ENCODE results near the gene TRPV3.
A peak's percentile ranks its signal among the peaks of the same experiment; 100 is the strongest.

Gene TRPV3

GRCh38 chr17:3557768-3558583 lies at the start of gene TRPV3:
Gene TRPV3, minus strand, starts transcription at chr17:3557812. Its CDS starts 2,962 bp downstream, at chr17:3554850.
- Histone ChIP-seq H3K4me1 (ENCODE audit: low read length) (peaks cover 28% of the 10 kb centered on the region), H3K27me3 (ENCODE audit: low read depth, low read length) (no peaks in the 10 kb centered on the region), H2AFZ (ENCODE audit: low read depth, low read length) (peak within 1 kb of the TSS; percentile 87; the same call in 1 of the 2 replicates), H3K36me3 (replicated peaks; ENCODE audit: low read depth, low read length) (no peaks in the 10 kb centered on the region), H4K20me1 (ENCODE audit: insufficient read depth, low read length) (no peaks in the 10 kb centered on the region), H3K9ac (ENCODE audit: low read length) (peak within 1 kb of the TSS; percentile 69; the same call in 1 of the 2 replicates), H3K4me2 (ENCODE audit: low read length) (peak within 1 kb of the TSS; percentile 96), H3K79me2 (ENCODE audit: low read length) (no peaks in the 10 kb centered on the region), H3K4me3 (ENCODE audit: low read length) (peak within 1 kb of the TSS; percentile 79), H3K27ac (ENCODE audit: low read length) (peak within 1 kb of the TSS; percentile 17; the same call in 1 of the 2 replicates), H3K9me3 (ENCODE audit: insufficient read depth, low read length) (no peaks in the 10 kb centered on the region)
- no peak for TF ChIP-seq EZH2phosphoT487 (IDR thresholded peaks at IDR 0.05; ENCODE audit: low read depth)
- TF ChIP-seq, protein P1, sequence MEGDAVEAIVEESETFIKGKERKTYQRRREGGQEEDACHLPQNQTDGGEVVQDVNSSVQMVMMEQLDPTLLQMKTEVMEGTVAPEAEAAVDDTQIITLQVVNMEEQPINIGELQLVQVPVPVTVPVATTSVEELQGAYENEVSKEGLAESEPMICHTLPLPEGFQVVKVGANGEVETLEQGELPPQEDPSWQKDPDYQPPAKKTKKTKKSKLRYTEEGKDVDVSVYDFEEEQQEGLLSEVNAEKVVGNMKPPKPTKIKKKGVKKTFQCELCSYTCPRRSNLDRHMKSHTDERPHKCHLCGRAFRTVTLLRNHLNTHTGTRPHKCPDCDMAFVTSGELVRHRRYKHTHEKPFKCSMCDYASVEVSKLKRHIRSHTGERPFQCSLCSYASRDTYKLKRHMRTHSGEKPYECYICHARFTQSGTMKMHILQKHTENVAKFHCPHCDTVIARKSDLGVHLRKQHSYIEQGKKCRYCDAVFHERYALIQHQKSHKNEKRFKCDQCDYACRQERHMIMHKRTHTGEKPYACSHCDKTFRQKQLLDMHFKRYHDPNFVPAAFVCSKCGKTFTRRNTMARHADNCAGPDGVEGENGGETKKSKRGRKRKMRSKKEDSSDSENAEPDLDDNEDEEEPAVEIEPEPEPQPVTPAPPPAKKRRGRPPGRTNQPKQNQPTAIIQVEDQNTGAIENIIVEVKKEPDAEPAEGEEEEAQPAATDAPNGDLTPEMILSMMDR (IDR thresholded peaks at IDR 0.05; ENCODE audit: low read depth, low read length), result no peak

GRCh38 chr17:3603870-3604259 lies 46.3 kb upstream of the TRPV3 start:
- no peaks in the 10 kb centered on the region for H3K79me2 ChIP-seq (ENCODE audit: low read length)
- H3K27ac ChIP-seq (ENCODE audit: low read length), result no peak overlapping the region
- H3K9me3 ChIP-seq (ENCODE audit: insufficient read depth, low read length), result no peaks in the 10 kb centered on the region

GRCh38 chr17:3603119-3603869 lies 45.7 kb upstream of the TRPV3 start:
- H3K4me1 ChIP-seq (ENCODE audit: low read length), result no peaks in the 10 kb centered on the region
- H3K79me2 ChIP-seq (ENCODE audit: low read length), result no peaks in the 10 kb centered on the region
- H3K4me2 ChIP-seq (ENCODE audit: low read length), result no peak overlapping the region
- no peak overlapping the region for H3K27ac ChIP-seq (ENCODE audit: low read length)
- H3K4me3 ChIP-seq (ENCODE audit: low read length), result no peak overlapping the region
- TF ChIP-seq, protein P1 (IDR thresholded peaks at IDR 0.05; ENCODE audit: low read depth, low read length), result no peak
- TF ChIP-seq EZH2phosphoT487 (IDR thresholded peaks at IDR 0.05; ENCODE audit: low read depth), result no peak
- H3K9me3 ChIP-seq (ENCODE audit: insufficient read depth, low read length), result no peaks in the 10 kb centered on the region
- no peak overlapping the region for H3K9ac ChIP-seq (ENCODE audit: low read length)
- no peak overlapping the region for H2AFZ ChIP-seq (ENCODE audit: low read depth, low read length)
- H3K36me3 ChIP-seq (replicated peaks; ENCODE audit: low read depth, low read length), result no peaks in the 10 kb centered on the region
- H4K20me1 ChIP-seq (ENCODE audit: insufficient read depth, low read length), result no peaks in the 10 kb centered on the region
- H3K27me3 ChIP-seq (ENCODE audit: low read depth, low read length), result no peaks in the 10 kb centered on the region

More at GRCh38 chr17:3603870-3604259, 46.3 kb upstream of the TRPV3 start:
- Histone ChIP-seq H3K4me1 (ENCODE audit: low read length) (no peaks in the 10 kb centered on the region), H3K4me3 (ENCODE audit: low read length) (no peak overlapping the region), H4K20me1 (ENCODE audit: insufficient read depth, low read length) (no peaks in the 10 kb centered on the region), H3K4me2 (ENCODE audit: low read length) (no peak overlapping the region), H3K27me3 (ENCODE audit: low read depth, low read length) (no peaks in the 10 kb centered on the region), H3K36me3 (replicated peaks; ENCODE audit: low read depth, low read length) (no peaks in the 10 kb centered on the region), H3K9ac (ENCODE audit: low read length) (no peak overlapping the region), H2AFZ (ENCODE audit: low read depth, low read length) (no peak overlapping the region)
- TF ChIP-seq EZH2phosphoT487 (IDR thresholded peaks at IDR 0.05; ENCODE audit: low read depth), result no peak
- TF ChIP-seq, protein P1 (IDR thresholded peaks at IDR 0.05; ENCODE audit: low read depth, low read length), result no peak

DNA sequence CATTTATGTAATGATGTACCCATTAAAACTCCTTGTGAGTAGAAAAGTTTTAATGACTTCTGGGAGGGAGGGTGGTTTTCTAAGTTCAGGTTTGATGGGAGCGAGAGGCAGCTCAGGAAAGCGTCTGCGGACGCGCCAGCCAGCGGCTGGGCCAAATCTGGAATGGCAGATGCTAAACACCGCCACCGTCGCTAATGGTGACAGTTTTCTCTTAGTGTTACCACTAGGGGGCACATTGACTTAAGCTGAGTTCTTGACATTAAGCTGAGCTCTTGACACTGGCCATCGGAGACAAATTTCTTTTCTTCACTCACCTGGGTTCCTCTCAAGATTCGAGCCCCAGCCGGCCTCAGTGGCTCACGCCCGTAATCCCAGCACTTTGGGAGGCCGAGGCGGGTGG lies 44.9 kb upstream of the TRPV3 start:
- Histone ChIP-seq H4K20me1 (ENCODE audit: insufficient read depth, low read length) (no peaks in the 10 kb centered on the region), H2AFZ (ENCODE audit: low read depth, low read length) (no peak overlapping the region), H3K4me1 (ENCODE audit: low read length) (no peaks in the 10 kb centered on the region), H3K27ac (ENCODE audit: low read length) (no peak overlapping the region), H3K9me3 (ENCODE audit: insufficient read depth, low read length) (no peaks in the 10 kb centered on the region), H3K4me2 (ENCODE audit: low read length) (no peak overlapping the region), H3K27me3 (ENCODE audit: low read depth, low read length) (no peaks in the 10 kb centered on the region), H3K36me3 (replicated peaks; ENCODE audit: low read depth, low read length) (no peaks in the 10 kb centered on the region), H3K4me3 (ENCODE audit: low read length) (no peak overlapping the region), H3K9ac (ENCODE audit: low read length) (no peak overlapping the region), H3K79me2 (ENCODE audit: low read length) (no peaks in the 10 kb centered on the region)
- TF ChIP-seq EZH2phosphoT487 (IDR thresholded peaks at IDR 0.05; ENCODE audit: low read depth), result no peak
- TF ChIP-seq, protein P1 (IDR thresholded peaks at IDR 0.05; ENCODE audit: low read depth, low read length), result peak; percentile 46

Measured in OCI-LY3 (cell line).